IMR-90 (cell line): ENCODE measurements around the gene B3GALT6. TPM values are rescaled to one million over a fixed set of nuclear protein-coding genes. Genes with fewer than 3 reads are reported as not detected.

Source experiments
- ATAC-seq: fragments of 200-7000 bp; cut with Tn5 transposase; 2 replicates; pipeline ENCODE4 v1.9.1; 2020; ENCODE audit warnings: low read depth, mild to moderate bottlenecking, moderate library complexity
- BruUV-seq: library from RNA; stranded (reverse); fragments of 400-500 nt; replicated peaks from 2 replicates; lab custom pipeline; 2021; lab: Mats Ljungman, UMichigan
- CTCF ChIA-PET: fragments of 300-600 bp; formaldehyde crosslinking; extraction: SDS; loops from one replicate; lab custom pipeline; 2021; ENCODE audit warnings: antibody characterized with exemption; lab: Yijun Ruan, JAX
- POLR2A ChIA-PET: fragments of 300-600 bp; sonication (Branson Sonifier 250); formaldehyde crosslinking; loops from one replicate; lab custom pipeline; 2022; ENCODE audit warnings: antibody characterized with exemption; ENCODE audit not compliant: unreplicated experiment; lab: Charles Lee
- DNase-seq: peaks from one replicate; pipeline ENCODE4 v3.0.0; 2013
- H2AFZ ChIP-seq: replicated peaks from 2 replicates; pipeline ENCODE3; 2013; ENCODE audit warnings: low read length, mild to moderate bottlenecking; ENCODE audit not compliant: poor library complexity
- H2AK5ac ChIP-seq: 2 replicates; pipeline ENCODE4 v1.6.1; 2013; ENCODE audit warnings: low read depth, low read length, inconsistent platforms
- H2AK9ac ChIP-seq: replicated peaks from 2 replicates; pipeline ENCODE3; 2013; ENCODE audit warnings: mild to moderate bottlenecking, low read depth, low read length, moderate library complexity; ENCODE audit not compliant: poor library complexity
- H2BK120ac ChIP-seq: 2 replicates; pipeline ENCODE4 v1.6.1; 2013; ENCODE audit warnings: low read depth, low read length, inconsistent platforms
- H2BK15ac ChIP-seq: 3 replicates; pipeline ENCODE4 v1.6.1; 2013; ENCODE audit warnings: low read depth, low read length, inconsistent platforms
- H2BK20ac ChIP-seq: 2 replicates; pipeline ENCODE4 v1.6.1; 2013; ENCODE audit warnings: low read depth, mild to moderate bottlenecking, inconsistent platforms, low read length, moderate library complexity
- H2BK5ac ChIP-seq: 2 replicates; pipeline ENCODE4 v1.6.1; 2013; ENCODE audit warnings: mild to moderate bottlenecking, low read depth, low read length, inconsistent platforms; ENCODE audit not compliant: poor library complexity, severe bottlenecking
- H3K14ac ChIP-seq: replicated peaks from 2 replicates; pipeline ENCODE4 v1.6.1; 2013; ENCODE audit warnings: low read depth, low read length, inconsistent platforms
- H3K18ac ChIP-seq: 2 replicates; pipeline ENCODE4 v1.6.1; 2013; ENCODE audit warnings: low read depth, low read length, control low read depth
- H3K23ac ChIP-seq: 2 replicates; pipeline ENCODE4 v1.6.1; 2013; ENCODE audit warnings: low read depth, low read length, inconsistent platforms
- H3K27ac ChIP-seq: 2 replicates; pipeline ENCODE4 v1.5.1; 2013; ENCODE audit warnings: mild to moderate bottlenecking, control low read depth, low read length; ENCODE audit not compliant: insufficient read depth
- H3K27me3 ChIP-seq: 2 replicates; pipeline ENCODE4 v1.6.1; 2013; ENCODE audit warnings: low read length; ENCODE audit not compliant: control insufficient read depth, insufficient read depth
- H3K36me3 ChIP-seq: 2 replicates; pipeline ENCODE4 v1.6.1; 2013; ENCODE audit warnings: low read length, mixed read lengths; ENCODE audit not compliant: control insufficient read depth, insufficient read depth
- H3K4ac ChIP-seq: 2 replicates; pipeline ENCODE4 v1.6.1; 2013; ENCODE audit warnings: low read depth, low read length, inconsistent platforms
- H3K4me1 ChIP-seq: 2 replicates; pipeline ENCODE4 v1.6.1; 2013; ENCODE audit warnings: low read length, mixed read lengths; ENCODE audit not compliant: control insufficient read depth, insufficient read depth
- H3K4me2 ChIP-seq: 2 replicates; pipeline ENCODE4 v1.6.1; 2013; ENCODE audit warnings: low read depth, mild to moderate bottlenecking, control low read depth, low read length, moderate library complexity
- H3K4me3 ChIP-seq: 2 replicates; pipeline ENCODE4 v1.5.1; 2013; ENCODE audit warnings: low read depth, mild to moderate bottlenecking, control low read depth, low read length, moderate library complexity; ENCODE audit not compliant: insufficient read depth
- H3K56ac ChIP-seq: 2 replicates; pipeline ENCODE4 v1.6.1; 2013; ENCODE audit warnings: low read length, inconsistent platforms; ENCODE audit not compliant: insufficient read depth; ENCODE audit errors: extremely low read depth
- H3K79me1 ChIP-seq, 2 experiments: 2 replicates each; pipeline ENCODE4 v1.6.1; 2013; ENCODE audit warnings: low read length in 2 of 2, inconsistent platforms in 1 of 2, low read depth in 1 of 2
- H3K9ac ChIP-seq: 2 replicates; pipeline ENCODE4 v1.6.1; 2013; ENCODE audit warnings: low read depth, low read length, control low read depth
- H3K9me1 ChIP-seq: 2 replicates; pipeline ENCODE4 v1.6.1; 2013; ENCODE audit warnings: low read length, inconsistent platforms; ENCODE audit not compliant: insufficient read depth
- H3K9me3 ChIP-seq: 2 replicates; pipeline ENCODE4 v1.6.1; 2013; ENCODE audit warnings: low read length; ENCODE audit not compliant: control insufficient read depth, insufficient read depth
- H4K20me1 ChIP-seq: 2 replicates; pipeline ENCODE4 v1.6.1; 2013; ENCODE audit warnings: low read length, inconsistent platforms; ENCODE audit not compliant: insufficient read depth
- H4K5ac ChIP-seq: 2 replicates; pipeline ENCODE4 v1.6.1; 2013; ENCODE audit warnings: mild to moderate bottlenecking, low read depth, low read length, control low read depth
- H4K8ac ChIP-seq, 2 experiments: 2 replicates each; pipeline ENCODE4 v1.6.1; 2013; ENCODE audit warnings: low read depth in 2 of 2, low read length in 2 of 2, control low read depth in 1 of 2, inconsistent platforms in 1 of 2
- H4K91ac ChIP-seq: 2 replicates; pipeline ENCODE4 v1.6.1; 2013; ENCODE audit warnings: low read depth, low read length, inconsistent platforms; ENCODE audit not compliant: insufficient read depth
- BHLHE40 ChIP-seq: fragments of 150-350 bp; IDR thresholded peaks from 2 replicates; pipeline ENCODE4 v1.6.1; 2016; ENCODE audit warnings: mild to moderate bottlenecking, low read depth, low read length
- CEBPB ChIP-seq: IDR thresholded peaks from 2 replicates; pipeline ENCODE4 v1.6.1; 2012; ENCODE audit warnings: low read depth, low read length, improper control_type of control experiment
- CHD1 ChIP-seq: IDR thresholded peaks from 2 replicates; pipeline ENCODE4 v1.6.1; 2012; ENCODE audit warnings: low read depth, low read length, improper control_type of control experiment
- FOS ChIP-seq: fragments of 150-350 bp; IDR thresholded peaks from 2 replicates; pipeline ENCODE4 v1.6.1; 2016; ENCODE audit warnings: low read depth, low read length
- MAFK ChIP-seq: IDR thresholded peaks from 2 replicates; pipeline ENCODE4 v1.6.1; 2012; ENCODE audit warnings: low read depth, low read length, improper control_type of control experiment
- MAZ ChIP-seq: IDR thresholded peaks from 2 replicates; pipeline ENCODE4 v1.6.1; 2012; ENCODE audit warnings: low read depth, mild to moderate bottlenecking, low read length, improper control_type of control experiment, moderate library complexity, borderline replicate concordance
- MXI1 ChIP-seq: IDR thresholded peaks from 2 replicates; pipeline ENCODE4 v1.6.1; 2012; ENCODE audit warnings: low read depth, mild to moderate bottlenecking, low read length, moderate library complexity, borderline replicate concordance
- NFE2L2 ChIP-seq: fragments of 150-350 bp; IDR thresholded peaks from 2 replicates; pipeline ENCODE4 v1.6.1; 2016; ENCODE audit warnings: low read depth, mild to moderate bottlenecking, low read length
- RAD21 ChIP-seq: IDR thresholded peaks from 2 replicates; pipeline ENCODE4 v1.6.1; 2012; ENCODE audit warnings: low read length, improper control_type of control experiment
- RCOR1 ChIP-seq: IDR thresholded peaks from 2 replicates; pipeline ENCODE4 v1.6.1; 2012; ENCODE audit warnings: mild to moderate bottlenecking, low read length, improper control_type of control experiment; ENCODE audit not compliant: insufficient replicate concordance
- RFX5 ChIP-seq: IDR thresholded peaks from 2 replicates; pipeline ENCODE4 v1.8.0; 2012; ENCODE audit warnings: low read depth, mild to moderate bottlenecking, low read length, moderate library complexity
- SMC3 ChIP-seq: fragments of 150-350 bp; IDR thresholded peaks from 2 replicates; pipeline ENCODE4 v1.6.1; 2016; ENCODE audit warnings: low read depth, mild to moderate bottlenecking, antibody characterized with exemption, low read length, moderate library complexity
- WGBS, 2 experiments: methylation state at CpG; one replicate each; pipeline versions ENCODE4 v1.1.5 to v1.1.7; 2013; ENCODE audit warnings: missing lambda C conversion rate in 2 of 2; ENCODE audit not compliant: insufficient read length in 1 of 2; ENCODE audit errors: extremely low coverage in 2 of 2; 5-methylcytosine and 5-hydroxymethylcytosine counted together
- dilution Hi-C: fragments of 300-500 bp; cut with HindIII; formaldehyde crosslinking; loops from one replicate; pipeline ENCODE4 v1.14.3; 2018; ENCODE audit warnings: low sequenced_read_pairs; ENCODE audit not compliant: unreplicated experiment
- in situ Hi-C: fragments of 300-500 bp; cut with MboI; formaldehyde crosslinking; loops from 3 replicates; pipeline ENCODE4 v1.14.3; 2019; ENCODE audit warnings: low sequenced_read_pairs, inconsistent platforms, mixed read lengths
- intact Hi-C: fragments of 100-400 bp; cut with micrococcal nuclease; formaldehyde crosslinking; loops from 2 replicates; pipeline ENCODE4 v1.10.0; 2022
- polyA plus RNA-seq, 3 experiments: library from polyadenylated mRNA; depleted of rRNA; stranded (reverse); fragments of >200 nt; gene quantifications; 2 replicates each; pipeline ENCODE4 v1.2.3, GENCODE V29; 2012; ENCODE audit warnings: low replicate concordance in 1 of 3
- total RNA-seq: library from RNA; depleted of rRNA; stranded (reverse); fragments of >200 nt; gene quantifications from 2 replicates; pipeline ENCODE4 v1.2.3, GENCODE V29; 2012
- TF ChIP-seq, protein P1 (sequence below): fragments of 150-350 bp; IDR thresholded peaks from 2 replicates; pipeline ENCODE4 v1.6.1; 2017; ENCODE audit warnings: mild to moderate bottlenecking, antibody characterized with exemption, low read length, low read depth
- TF ChIP-seq, protein P2 (sequence below): fragments of 150-350 bp; IDR thresholded peaks from 2 replicates; pipeline ENCODE4 v1.6.1; 2016; ENCODE audit warnings: low read depth, mild to moderate bottlenecking, low read length, moderate library complexity, borderline replicate concordance
- TF ChIP-seq, protein P3 (sequence below): conservative IDR thresholded peaks from 2 replicates; pipeline ENCODE4 v1.5.1; 2012; ENCODE audit warnings: mild to moderate bottlenecking, low read depth, low read length, improper control_type of control experiment

Gene B3GALT6
- total and polyA plus RNA-seq, 2 of the 4 experiments (the other 2 are of a cell fraction) = 12.2 to 23.0 TPM

DNA sequence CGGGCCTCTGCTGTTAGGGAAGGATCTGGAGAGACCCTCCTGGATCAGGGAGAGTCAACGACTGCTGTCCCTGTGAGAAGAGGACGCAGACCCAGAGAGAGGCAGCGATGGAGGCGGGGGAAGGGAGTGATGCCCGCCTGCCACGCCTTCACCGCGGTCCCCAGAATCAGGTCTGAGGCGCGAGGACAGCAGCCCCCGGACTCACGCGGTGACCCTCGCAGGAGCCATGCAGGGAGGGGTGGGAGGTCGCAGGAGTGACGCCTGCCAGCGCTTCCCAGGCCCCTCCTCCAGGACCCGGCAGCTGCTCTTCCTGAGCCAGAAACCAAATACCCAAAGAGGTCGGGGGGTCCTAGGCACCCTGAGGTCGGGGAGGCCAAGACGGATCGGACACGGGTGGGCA is 11.8 kb upstream of the B3GALT6 start:
- no peak overlapping the region for H2BK120ac ChIP-seq
- H3K23ac ChIP-seq = no peak overlapping the region
- peaks cover 28% of the 10 kb centered on the region for H4K20me1 ChIP-seq
- DNase-seq (no peak), ATAC-seq (no peak)
- no peak overlapping the region for H3K4me2 ChIP-seq
- H2BK15ac ChIP-seq = no peak overlapping the region
- H3K4me3 ChIP-seq = no peak overlapping the region
- no peaks in the 10 kb centered on the region for H3K4me1 ChIP-seq
- no peak overlapping the region for H3K14ac ChIP-seq
- H4K5ac ChIP-seq = no peak overlapping the region
- H2AK9ac ChIP-seq = no peak overlapping the region
- H3K18ac ChIP-seq = no peak overlapping the region
- dilution Hi-C loops (no loop called here), intact Hi-C loops (no loop called here), in situ Hi-C loops (no loop called here)
- TF ChIP-seq CHD1 (no peak), RAD21 (no peak), MAZ (no peak), CEBPB (no peak), MAFK (no peak), FOS (no peak), MXI1 (no peak), SMC3 (no peak), RCOR1 (no peak), NFE2L2 (no peak), RFX5 (no peak), BHLHE40 (no peak)
- TF ChIP-seq, protein P1, sequence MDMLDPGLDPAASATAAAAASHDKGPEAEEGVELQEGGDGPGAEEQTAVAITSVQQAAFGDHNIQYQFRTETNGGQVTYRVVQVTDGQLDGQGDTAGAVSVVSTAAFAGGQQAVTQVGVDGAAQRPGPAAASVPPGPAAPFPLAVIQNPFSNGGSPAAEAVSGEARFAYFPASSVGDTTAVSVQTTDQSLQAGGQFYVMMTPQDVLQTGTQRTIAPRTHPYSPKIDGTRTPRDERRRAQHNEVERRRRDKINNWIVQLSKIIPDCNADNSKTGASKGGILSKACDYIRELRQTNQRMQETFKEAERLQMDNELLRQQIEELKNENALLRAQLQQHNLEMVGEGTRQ = no peak
- TF ChIP-seq, protein P2, sequence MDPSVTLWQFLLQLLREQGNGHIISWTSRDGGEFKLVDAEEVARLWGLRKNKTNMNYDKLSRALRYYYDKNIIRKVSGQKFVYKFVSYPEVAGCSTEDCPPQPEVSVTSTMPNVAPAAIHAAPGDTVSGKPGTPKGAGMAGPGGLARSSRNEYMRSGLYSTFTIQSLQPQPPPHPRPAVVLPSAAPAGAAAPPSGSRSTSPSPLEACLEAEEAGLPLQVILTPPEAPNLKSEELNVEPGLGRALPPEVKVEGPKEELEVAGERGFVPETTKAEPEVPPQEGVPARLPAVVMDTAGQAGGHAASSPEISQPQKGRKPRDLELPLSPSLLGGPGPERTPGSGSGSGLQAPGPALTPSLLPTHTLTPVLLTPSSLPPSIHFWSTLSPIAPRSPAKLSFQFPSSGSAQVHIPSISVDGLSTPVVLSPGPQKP = no peak
- TF ChIP-seq, protein P3, sequence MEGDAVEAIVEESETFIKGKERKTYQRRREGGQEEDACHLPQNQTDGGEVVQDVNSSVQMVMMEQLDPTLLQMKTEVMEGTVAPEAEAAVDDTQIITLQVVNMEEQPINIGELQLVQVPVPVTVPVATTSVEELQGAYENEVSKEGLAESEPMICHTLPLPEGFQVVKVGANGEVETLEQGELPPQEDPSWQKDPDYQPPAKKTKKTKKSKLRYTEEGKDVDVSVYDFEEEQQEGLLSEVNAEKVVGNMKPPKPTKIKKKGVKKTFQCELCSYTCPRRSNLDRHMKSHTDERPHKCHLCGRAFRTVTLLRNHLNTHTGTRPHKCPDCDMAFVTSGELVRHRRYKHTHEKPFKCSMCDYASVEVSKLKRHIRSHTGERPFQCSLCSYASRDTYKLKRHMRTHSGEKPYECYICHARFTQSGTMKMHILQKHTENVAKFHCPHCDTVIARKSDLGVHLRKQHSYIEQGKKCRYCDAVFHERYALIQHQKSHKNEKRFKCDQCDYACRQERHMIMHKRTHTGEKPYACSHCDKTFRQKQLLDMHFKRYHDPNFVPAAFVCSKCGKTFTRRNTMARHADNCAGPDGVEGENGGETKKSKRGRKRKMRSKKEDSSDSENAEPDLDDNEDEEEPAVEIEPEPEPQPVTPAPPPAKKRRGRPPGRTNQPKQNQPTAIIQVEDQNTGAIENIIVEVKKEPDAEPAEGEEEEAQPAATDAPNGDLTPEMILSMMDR = no peak
- no peak overlapping the region for H4K91ac ChIP-seq
- peaks cover 6% of the 10 kb centered on the region for H3K9me1 ChIP-seq
- H3K27me3 ChIP-seq = no peaks in the 10 kb centered on the region
- H2BK20ac ChIP-seq = no peak overlapping the region
- WGBS, 2 experiments = 86% methylated on average over 13 of the region's 24 CpGs; no CpG with 5 or more reads in 1 of the 2 experiments
- H2AK5ac ChIP-seq = no peak overlapping the region
- H4K8ac ChIP-seq = no peak overlapping the region
- H2BK5ac ChIP-seq = no peak overlapping the region
- no peak overlapping the region for H2AFZ ChIP-seq
- H3K4ac ChIP-seq = no peak overlapping the region
- POLR2A ChIA-PET = no interaction called here
- H3K56ac ChIP-seq = no peak overlapping the region
- no peak overlapping the region for H3K9ac ChIP-seq
- peaks cover 73% of the 10 kb centered on the region for H3K36me3 ChIP-seq
- BruUV-seq = no TSS peak
- no peaks in the 10 kb centered on the region for H3K9me3 ChIP-seq
- CTCF ChIA-PET = no interaction called here
- peaks cover 11 to 33% of the 10 kb centered on the region in 2 experiments; a peak in 3 of 4 replicates for H3K79me1 ChIP-seq
- H3K27ac ChIP-seq = no peak overlapping the region
